Measurements from ENCODE around the gene MYO1D. TPM values are rescaled to one million over a fixed set of nuclear protein-coding genes. Genes with fewer than 3 reads are reported as not detected.
A peak's percentile ranks its signal among the peaks of the same experiment; 100 is the strongest.

Gene MYO1D
- total and polyA plus RNA-seq, 12 donors: 13.6 to 103 (median 59.8) TPM

- no peak for TF ChIP-seq POLR2A (IDR thresholded peaks at IDR 0.05)
- TF ChIP-seq CTCF (IDR thresholded peaks at IDR 0.05): no peak
- no peaks in the 10 kb centered on the region for H3K27me3 ChIP-seq
- 92 to 96% (median 93%) methylated on average over 12 to 13 of the region's 13 CpGs for WGBS, 4 donors
- no peaks in the 10 kb centered on the region for H3K9me3 ChIP-seq (replicated peaks in 1 of 3)
- H3K27ac ChIP-seq: no peak overlapping the region
- no peak overlapping the region for H3K4me3 ChIP-seq
- intact Hi-C loops (cut with DNase I): loop anchor here (10.0 kb wide), 2 partner anchors 256 to 266 kb away; no protein-coding TSS in a partner anchor
- no peaks in the 10 kb centered on the region for H3K36me3 ChIP-seq (replicated peaks in 1 of 2)
- peaks cover 23 to 29% of the 10 kb centered on the region in 2 donors for H3K4me1 ChIP-seq (replicated peaks in 1 of 2)
- DNase-seq: no peak
Observed at GRCh38 chr17:32488604-32489180, 388.2 kb downstream of the MYO1D start.

DNA sequence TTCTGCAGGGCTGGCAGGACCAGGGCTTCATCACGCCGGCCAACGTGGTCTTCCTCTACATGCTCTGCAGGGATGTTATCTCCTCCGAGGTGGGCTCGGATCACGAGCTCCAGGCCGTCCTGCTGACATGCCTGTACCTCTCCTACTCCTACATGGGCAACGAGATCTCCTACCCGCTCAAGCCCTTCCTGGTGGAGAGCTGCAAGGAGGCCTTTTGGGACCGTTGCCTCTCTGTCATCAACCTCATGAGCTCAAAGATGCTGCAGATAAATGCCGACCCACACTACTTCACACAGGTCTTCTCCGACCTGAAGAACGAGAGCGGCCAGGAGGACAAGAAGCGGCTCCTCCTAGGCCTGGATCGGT is 388.8 kb downstream of the MYO1D start:
- intact Hi-C loops (cut with DNase I): loop anchor here (10.0 kb wide), 2 partner anchors 257 to 267 kb away; no protein-coding TSS in a partner anchor
- TF ChIP-seq POLR2A (IDR thresholded peaks at IDR 0.05): no peak
- no peak for TF ChIP-seq CTCF (IDR thresholded peaks at IDR 0.05)
- no peaks in the 10 kb centered on the region for H3K27me3 ChIP-seq
- WGBS, 4 donors: 90 to 96% (median 94%) methylated on average over 15 to 16 of the region's 16 CpGs
- peak overlapping the region in 1 of 5 donors; percentile 56 for H3K27ac ChIP-seq
- H3K9me3 ChIP-seq (replicated peaks in 1 of 3): no peaks in the 10 kb centered on the region
- no peak overlapping the region for H3K4me3 ChIP-seq
- DNase-seq: peak in 1 of 7 donors; percentile 17
- H3K36me3 ChIP-seq (replicated peaks in 1 of 2): no peaks in the 10 kb centered on the region
- peaks cover 28 to 34% of the 10 kb centered on the region in 2 donors for H3K4me1 ChIP-seq (replicated peaks in 1 of 2)

GRCh38 chr17:32487473-32488176 is 389.3 kb downstream of the MYO1D start:
- H3K9me3 ChIP-seq (replicated peaks in 1 of 3): no peaks in the 10 kb centered on the region
- H3K27ac ChIP-seq: peak overlapping the region in 3 of 5 donors; percentile 43 to 96 (median 56)
- TF ChIP-seq CTCF (IDR thresholded peaks at IDR 0.05) (no peak), POLR2A (IDR thresholded peaks at IDR 0.05) (no peak)
- 27 to 68% (median 34%) methylated on average over 12 to 59 of the region's 59 CpGs for WGBS, 4 donors
- peaks cover 30 to 38% of the 10 kb centered on the region in 2 donors for H3K4me1 ChIP-seq (replicated peaks in 1 of 2)
- intact Hi-C loops (cut with DNase I): loop anchor here (10.0 kb wide), 2 partner anchors 257 to 267 kb away; no protein-coding TSS in a partner anchor
- peak in 5 of 7 donors; percentile 35 to 69 (median 43) for DNase-seq
- peak overlapping the region in 1 of 4 donors; percentile 86 for H3K4me3 ChIP-seq
- H3K27me3 ChIP-seq: no peaks in the 10 kb centered on the region
- H3K36me3 ChIP-seq (replicated peaks in 1 of 2): peaks cover 0 to 2% of the 10 kb centered on the region in 2 donors

DNA sequence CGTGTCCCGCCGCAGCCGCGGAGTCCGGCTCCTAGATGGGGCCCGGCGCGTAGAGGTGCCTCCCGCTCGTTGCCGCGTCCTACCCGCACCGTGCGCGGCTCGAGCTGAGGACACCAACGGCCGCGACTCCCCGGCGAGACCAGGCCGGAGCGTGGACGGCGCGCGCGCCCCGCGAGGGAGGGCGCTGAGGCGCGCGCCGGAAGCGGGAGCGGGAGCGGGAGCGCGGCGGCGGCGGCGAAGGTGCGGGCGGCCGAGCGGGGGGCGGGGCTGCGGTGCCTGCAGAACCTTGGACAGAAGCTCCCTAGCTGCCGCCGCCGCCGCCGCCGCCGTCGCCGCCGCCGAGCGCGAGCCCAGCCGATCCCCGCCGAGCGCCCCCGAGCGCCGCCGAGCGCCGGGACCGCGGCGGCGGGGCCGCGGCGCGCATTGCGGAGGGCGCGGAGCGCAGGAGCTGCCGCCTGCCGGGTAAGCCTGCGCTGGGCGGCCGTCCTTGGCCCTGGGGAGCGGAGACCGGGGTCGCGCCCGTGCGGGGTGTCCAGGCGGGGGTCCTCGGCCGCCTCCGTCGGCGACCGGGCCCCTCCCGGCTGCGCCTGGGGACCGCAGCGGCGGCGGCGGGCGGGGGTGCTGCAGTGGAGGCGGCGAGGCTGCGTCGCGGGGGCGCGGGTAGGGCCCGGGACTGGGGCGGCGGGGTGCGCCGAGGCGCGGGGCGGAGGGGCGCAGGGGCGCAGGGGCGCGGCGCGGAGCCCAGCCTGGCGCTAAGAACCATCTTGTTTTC is 390.0 kb downstream of the MYO1D start, which contains the start of gene CDK5R1:
Gene CDK5R1, plus strand, starts transcription at position 293 of the 772 bp plus-strand sequence. CDS start 628 bp downstream, outside the sequence.
- H3K36me3 ChIP-seq (replicated peaks in 1 of 2): peaks cover 0 to 10% of the 10 kb centered on the region in 2 donors
- TF ChIP-seq POLR2A (IDR thresholded peaks at IDR 0.05) (peak in 1 of 2 donors; percentile 64), CTCF (IDR thresholded peaks at IDR 0.05) (peak in 1 of 6 experiments; percentile 16)
- DNase-seq: peak; percentile 67 to 79 (median 75)
- H3K4me3 ChIP-seq: peak within 1 kb of the TSS in 1 of 4 donors; percentile 86
- no peaks in the 10 kb centered on the region for H3K27me3 ChIP-seq
- intact Hi-C loops (cut with DNase I): loop anchor here (10.0 kb wide), 2 partner anchors 258 to 268 kb away; no protein-coding TSS in a partner anchor
- 1% methylated on average over 45 to 135 of the region's 135 CpGs; no CpG with 5 or more reads in 2 of the 4 donors for WGBS, 4 donors
- peaks cover 25 to 32% of the 10 kb centered on the region in 2 donors for H3K4me1 ChIP-seq (replicated peaks in 1 of 2)
- no peaks in the 10 kb centered on the region for H3K9me3 ChIP-seq (replicated peaks in 1 of 3)
- peak within 1 kb of the TSS; percentile 77 to 96 (median 93) for H3K27ac ChIP-seq

Measured in adrenal gland (tissue), 12 donors.